K562 (cell line): ENCODE measurements around the gene FANK1. TPM values are rescaled to one million over a fixed set of nuclear protein-coding genes. Genes with fewer than 3 reads are reported as not detected.

ENCODE experiments used
- ATAC-seq: fragments of 200-7000 bp; cut with Tn5 transposase; 3 replicates; pipeline ENCODE4 v1.9.1; 2020; ENCODE audit warnings: moderate library complexity
- BruUV-seq: library from RNA; stranded (reverse); fragments of 400-500 nt; replicated peaks from 2 replicates; lab custom pipeline; 2021; lab: Mats Ljungman, UMichigan
- CTCF ChIA-PET: fragments of 300-600 bp; formaldehyde crosslinking; extraction: SDS; loops from one replicate; lab custom pipeline; 2021; ENCODE audit warnings: low intra/inter-chr PET ratio; lab: Yijun Ruan, JAX
- POLR2A ChIA-PET: fragments of 300-600, 350-650 bp; sonication (Branson Sonifier 250); formaldehyde crosslinking; extraction: SDS; loops from one replicate; lab custom pipeline; 2021; ENCODE audit warnings: antibody characterized with exemption, inconsistent platforms; lab: Yijun Ruan, JAX
- DNase-seq, 4 experiments: peaks; one replicate each; pipeline versions ENCODE4 v3.0.0 to v3.0.0-alpha.2; 2011 to 2018; ENCODE audit warnings: low spot score in 3 of 4, mixed read lengths in 3 of 4; ENCODE audit errors: extremely low read depth in 1 of 4
- FAIRE-seq: peaks from 2 replicates; lab custom pipeline; 2011; peaks lifted over from hg19 to GRCh38; lab: Jason Lieb, UNC
- H2AFZ ChIP-seq: 2 replicates; pipeline ENCODE4 v1.6.0; 2011; ENCODE audit warnings: low read depth, low read length, control low read depth, inconsistent platforms
- H3K27ac ChIP-seq: fragments of 200-600 bp; 3 replicates; pipeline ENCODE4 v1.8.0; 2011; ENCODE audit warnings: low read depth, mild to moderate bottlenecking, control low read depth, inconsistent platforms, low read length, moderate library complexity, mixed read lengths; ENCODE audit errors: extremely low read depth
- H3K27me3 ChIP-seq, 2 experiments: fragments of 300-600 bp in 1 of 2; 2 replicates in 1 of 2; 3 replicates in 1 of 2; pipeline versions ENCODE4 v1.6.0 to v1.8.0; 2011; ENCODE audit warnings: inconsistent platforms in 2 of 2, low read length in 2 of 2, mild to moderate bottlenecking in 1 of 2, mixed read lengths in 1 of 2, moderate library complexity in 1 of 2; ENCODE audit not compliant: control insufficient read depth in 2 of 2, insufficient read depth in 2 of 2
- H3K36me3 ChIP-seq: fragments of 300-600 bp; 3 replicates; pipeline ENCODE4 v1.8.0; 2011; ENCODE audit warnings: mild to moderate bottlenecking, low read length, inconsistent platforms; ENCODE audit not compliant: control insufficient read depth, insufficient read depth
- H3K4me1 ChIP-seq, 2 experiments: fragments of 200-600 bp in 1 of 2; replicated peaks in 1 of 2; 2 replicates in 1 of 2; 3 replicates in 1 of 2; pipeline versions ENCODE4 v1.5.1 to v1.8.0; 2011; ENCODE audit warnings: inconsistent platforms in 2 of 2, low read length in 2 of 2, mild to moderate bottlenecking in 1 of 2, mixed read lengths in 1 of 2, moderate library complexity in 1 of 2; ENCODE audit not compliant: control insufficient read depth in 2 of 2, insufficient read depth in 2 of 2
- H3K4me2 ChIP-seq: 2 replicates; pipeline ENCODE4 v1.6.1; 2011; ENCODE audit warnings: low read length, control low read depth, inconsistent platforms, mixed read lengths; ENCODE audit not compliant: insufficient read depth
- H3K4me3 ChIP-seq: fragments of 200-600 bp; sonication (generic), shearing (Covaris generic); 2 replicates; pipeline ENCODE4 v1.5.1; 2016; ENCODE audit warnings: control low read depth, inconsistent platforms
- H3K79me2 ChIP-seq: fragments of 200-600 bp; 3 replicates; pipeline ENCODE4 v1.8.0; 2011; ENCODE audit warnings: low read length, inconsistent platforms; ENCODE audit not compliant: control insufficient read depth, insufficient read depth
- H3K9ac ChIP-seq, 2 experiments: 2 replicates each; pipeline versions ENCODE4 v1.6.0 to v1.6.1; 2011; ENCODE audit warnings: low read depth in 2 of 2, low read length in 2 of 2, control low read depth in 1 of 2, inconsistent platforms in 1 of 2, mild to moderate bottlenecking in 1 of 2, mixed read lengths in 1 of 2; ENCODE audit not compliant: insufficient read depth in 1 of 2
- H3K9me1 ChIP-seq: one replicate; pipeline ENCODE4 v1.6.0; 2011; ENCODE audit warnings: inconsistent platforms, mild to moderate bottlenecking, low read length, moderate library complexity; ENCODE audit not compliant: control insufficient read depth, insufficient read depth
- H3K9me3 ChIP-seq: replicated peaks from 2 replicates; pipeline ENCODE4 v1.5.1; 2011; ENCODE audit warnings: low read depth, low read length, inconsistent platforms; ENCODE audit not compliant: control insufficient read depth, insufficient read depth
- H4K20me1 ChIP-seq: replicated peaks from 2 replicates; pipeline ENCODE4 v1.6.1; 2011; ENCODE audit warnings: low read length, inconsistent platforms, mixed read lengths; ENCODE audit not compliant: control insufficient read depth, insufficient read depth
- CBX8 ChIP-seq: fragments of 200-600 bp; sonication (generic); IDR thresholded peaks from 2 replicates; pipeline ENCODE4 v1.6.1; 2012; ENCODE audit warnings: borderline replicate concordance, mixed run types, low read depth, mild to moderate bottlenecking, moderate library complexity, mixed read lengths, low read length, control low read depth, inconsistent platforms; ENCODE audit not compliant: poor library complexity, severe bottlenecking; ENCODE audit errors: extremely low read depth
- STAT6 ChIP-seq: sonication (generic); formaldehyde crosslinking; IDR thresholded peaks from 2 replicates; pipeline ENCODE4 v1.8.1; 2023; ENCODE audit warnings: mild to moderate bottlenecking, missing genetic modification reagents
- TAF7 ChIP-seq: fragments of 450-650 bp; IDR thresholded peaks from 2 replicates; pipeline ENCODE4 v1.6.1; 2016; ENCODE audit warnings: missing genetic modification characterization, missing compliant biosample characterization
- TSC22D4 ChIP-seq: fragments of 450-650 bp; IDR thresholded peaks from 2 replicates; pipeline ENCODE4 v1.6.1; 2016; ENCODE audit warnings: missing genetic modification characterization, missing biosample characterization, control low read depth
- ZNF347 ChIP-seq: fragments of 450-650 bp; formaldehyde crosslinking; IDR thresholded peaks from 2 replicates; pipeline ENCODE4 v1.4.0; 2020; ENCODE audit warnings: low read depth, mild to moderate bottlenecking, moderate library complexity
- WGBS: fragments of 100-300 bp; shearing (Covaris generic); methylation state at CpG from one replicate; pipeline ENCODE4 v1.1.6; 2016; ENCODE audit warnings: low coverage, mixed read lengths; ENCODE audit not compliant: insufficient coverage; ENCODE audit errors: missing lambda C conversion rate; 5-methylcytosine and 5-hydroxymethylcytosine counted together
- in situ Hi-C: fragments of 300-500 bp; cut with MboI; formaldehyde crosslinking; loops from 4 replicates; pipeline ENCODE4 v1.15.0; 2018; ENCODE audit warnings: inconsistent platforms, mixed read lengths
- intact Hi-C: fragments of 100-400 bp; cut with micrococcal nuclease; formaldehyde crosslinking; loops from 2 replicates; pipeline ENCODE4 v1.14.2; 2022
- polyA plus RNA-seq, 8 experiments: library from polyadenylated mRNA; depleted of rRNA in 4 of 8; stranded (reverse) in 5 of 8; unstranded in 3 of 8; fragments of >200 nt; fragmentation: Nextera tagmentation in 2 of 8; fragmentation: Illumina TruSeq in 1 of 8; extraction: Ambion mirVana in 2 of 8; extraction: Trizol in 1 of 8; gene quantifications; 2 replicates each; pipeline versions ENCODE4 v1.2.1 to v1.2.3, GENCODE V29; 2011 to 2014; ENCODE audit warnings: inconsistent platforms in 1 of 8, missing spikeins in 1 of 8
- total RNA-seq, 7 experiments: library from RNA; depleted of rRNA in 6 of 7; stranded (reverse); fragments of >200 nt in 6 of 7; fragmentation: Illumina TruSeq in 2 of 7; extraction: Trizol in 2 of 7; gene quantifications; 2 replicates each; pipeline versions ENCODE4 v1.2.1 to v1.2.3, GENCODE V29; 2011 to 2021; ENCODE audit warnings: low replicate concordance in 1 of 7

The FANK1 gene
- total and polyA plus RNA-seq, 9 of the 15 experiments (the other 6 are each of a cell fraction or from before 2014, with no cell fraction given): 0.11 to 2.3 (median 0.51) TPM; not detected in 1

GRCh38 chr10:125967533-125967932 lies 71.2 kb downstream of the FANK1 start:
- FAIRE-seq (no peak), ATAC-seq (no peak), DNase-seq (no peak)
- H3K27ac ChIP-seq: no peak overlapping the region
- H4K20me1 ChIP-seq: no peaks in the 10 kb centered on the region
- BruUV-seq: no TSS peak
- H3K9me3 ChIP-seq: no peaks in the 10 kb centered on the region
- no peak overlapping the region for H2AFZ ChIP-seq
- WGBS: 0% methylated on average over 1 of the region's 1 CpG
- intact Hi-C loops: no loop called here
- no peaks in the 10 kb centered on the region for H3K36me3 ChIP-seq
- peaks cover 0 to under 1% of the 10 kb centered on the region in 2 experiments; a peak in 2 of 5 replicates for H3K27me3 ChIP-seq
- no peak overlapping the region for H3K9ac ChIP-seq
- H3K9me1 ChIP-seq: no peaks in the 10 kb centered on the region
- no peaks in the 10 kb centered on the region for H3K79me2 ChIP-seq
- H3K4me3 ChIP-seq: no peak overlapping the region
- in situ Hi-C loops: no loop called here
- no peaks in the 10 kb centered on the region for H3K4me1 ChIP-seq
- TF ChIP-seq CBX8 (no peak), STAT6 (CRISPR knock-in tag) (no peak), TSC22D4 (tag) (no peak), ZNF347 (CRISPR knock-in tag) (no peak), TAF7 (tag) (no peak)
- H3K4me2 ChIP-seq: no peak overlapping the region
- POLR2A ChIA-PET: no interaction called here
- CTCF ChIA-PET: no interaction called here
